PC-3 (cell line): Measurements from ENCODE around the gene SPATA17. TPM values are rescaled to one million over a fixed set of nuclear protein-coding genes. Genes with fewer than 3 reads are reported as not detected.
A peak's percentile ranks its signal among the peaks of the same experiment; 100 is the strongest.

Experiments used
- ATAC-seq: fragments of 200-7000 bp; cut with Tn5 transposase; 2 replicates; pipeline ENCODE4 v1.9.1; 2020; ENCODE audit warnings: mild to moderate bottlenecking, moderate library complexity
- BruUV-seq: library from RNA; stranded (reverse); fragments of 400-500 nt; replicated peaks from 2 replicates; lab custom pipeline; 2021; lab: Mats Ljungman, UMichigan
- CTCF ChIA-PET: fragments of 300-600 bp; sonication (Branson Sonifier 250); formaldehyde crosslinking; loops from one replicate; lab custom pipeline; 2022; ENCODE audit warnings: antibody characterized with exemption; lab: Charles Lee
- POLR2A ChIA-PET: fragments of 300-600 bp; sonication (Branson Sonifier 250); formaldehyde crosslinking; loops from one replicate; lab custom pipeline; 2022; ENCODE audit warnings: antibody characterized with exemption; ENCODE audit not compliant: unreplicated experiment; lab: Charles Lee
- DNase-seq: peaks from one replicate; pipeline ENCODE4 v3.0.0-alpha.2; 2015
- H2AFZ ChIP-seq: fragments of 300-600 bp; sonication (generic); 2 replicates; pipeline ENCODE4 v1.6.0; 2016; ENCODE audit warnings: antibody characterized with exemption, low read length
- H3F3A ChIP-seq: fragments of 300-600 bp; sonication (generic); one replicate; pipeline ENCODE4 v1.6.0; 2017; ENCODE audit warnings: antibody characterized with exemption, low read length, control low read depth, mild to moderate bottlenecking; ENCODE audit not compliant: unreplicated experiment
- H3K27ac ChIP-seq: fragments of 300-600 bp; sonication (generic); 2 replicates; pipeline ENCODE4 v1.5.1; 2016; ENCODE audit warnings: mild to moderate bottlenecking, low read length
- H3K27me3 ChIP-seq: fragments of 300-600 bp; sonication (generic); 2 replicates; pipeline ENCODE4 v1.6.1; 2016; ENCODE audit warnings: low read length, mixed read lengths
- H3K36me3 ChIP-seq: fragments of 300-600 bp; sonication (generic); 2 replicates; pipeline ENCODE4 v1.6.1; 2016; ENCODE audit warnings: low read depth, mixed run types, low read length, mixed read lengths
- H3K4me1 ChIP-seq: fragments of 300-600 bp; sonication (generic); 2 replicates; pipeline ENCODE4 v1.5.1; 2016; ENCODE audit warnings: low read length; ENCODE audit not compliant: insufficient read depth
- H3K4me2 ChIP-seq: fragments of 300-600 bp; sonication (generic); 2 replicates; pipeline ENCODE4 v1.6.0; 2016; ENCODE audit warnings: low read length
- H3K4me3 ChIP-seq: fragments of 300-600 bp; sonication (generic); 2 replicates; pipeline ENCODE4 v1.5.1; 2016; ENCODE audit warnings: mild to moderate bottlenecking, low read length, mixed read lengths
- H3K79me2 ChIP-seq: fragments of 300-600 bp; sonication (generic); 2 replicates; pipeline ENCODE4 v1.6.1; 2017; ENCODE audit warnings: low read length, mixed read lengths
- H3K9ac ChIP-seq: fragments of 300-600 bp; sonication (generic); 2 replicates; pipeline ENCODE4 v1.6.0; 2016; ENCODE audit warnings: mild to moderate bottlenecking, low read length
- H3K9me2 ChIP-seq: fragments of 300-600 bp; sonication (generic); replicated peaks from 2 replicates; pipeline ENCODE4 v1.6.1; 2016; ENCODE audit warnings: mixed run types, low read length, mixed read lengths
- H3K9me3 ChIP-seq: fragments of 300-600 bp; sonication (generic); 2 replicates; pipeline ENCODE4 v1.6.1; 2016; ENCODE audit warnings: low read length, mixed read lengths
- H4K20me1 ChIP-seq: fragments of 300-600 bp; sonication (generic); 2 replicates; pipeline ENCODE4 v1.6.1; 2016; ENCODE audit warnings: low read length, mixed read lengths
- CTCF ChIP-seq: fragments of 300-600 bp; sonication (generic); conservative IDR thresholded peaks from 2 replicates; pipeline ENCODE4 v1.5.1; 2017; ENCODE audit warnings: antibody characterized with exemption, low read depth, mild to moderate bottlenecking, low read length
- EZH2 ChIP-seq: fragments of 300-600 bp; sonication (generic); IDR thresholded peaks from one replicate; pipeline ENCODE4 v1.6.1; 2017; ENCODE audit warnings: antibody characterized with exemption, mild to moderate bottlenecking, low read length; ENCODE audit not compliant: unreplicated experiment
- EZH2phosphoT487 ChIP-seq: fragments of 300-600 bp; sonication (generic); IDR thresholded peaks from 2 replicates; pipeline ENCODE4 v1.6.1; 2018; ENCODE audit warnings: mild to moderate bottlenecking, antibody characterized with exemption, low read length, borderline replicate concordance
- intact Hi-C: fragments of 100-400 bp; cut with micrococcal nuclease; formaldehyde crosslinking; loops from 2 replicates; pipeline ENCODE4 v1.9.0; 2023
- total RNA-seq: library from RNA; depleted of rRNA; stranded (reverse); fragments of >200 nt; gene quantifications from 2 replicates; pipeline ENCODE4 v1.2.3, GENCODE V29; 2014

SPATA17 gene
- total RNA-seq, 1 experiment from 2014 or later, result 3.3 TPM

- intact Hi-C loops, result no loop called here
- ChIA-PET POLR2A (no interaction called here), CTCF (no interaction called here)
- no peak overlapping the region for H3K4me2 ChIP-seq
- no peaks in the 10 kb centered on the region for H3F3A ChIP-seq
- no peaks in the 10 kb centered on the region for H3K27me3 ChIP-seq
- no peaks in the 10 kb centered on the region for H3K36me3 ChIP-seq
- H2AFZ ChIP-seq, result no peak overlapping the region
- H4K20me1 ChIP-seq, result no peaks in the 10 kb centered on the region
- BruUV-seq, result no TSS peak
- no peaks in the 10 kb centered on the region for H3K9me3 ChIP-seq
- no peaks in the 10 kb centered on the region for H3K4me1 ChIP-seq
- DNase-seq (no peak), ATAC-seq (no peak)
- no peak overlapping the region for H3K27ac ChIP-seq
- H3K79me2 ChIP-seq, result no peaks in the 10 kb centered on the region
- TF ChIP-seq EZH2, result no peak
- no peak for TF ChIP-seq CTCF
- TF ChIP-seq EZH2phosphoT487, result no peak
- no peaks in the 10 kb centered on the region for H3K9me2 ChIP-seq
- H3K4me3 ChIP-seq, result no peak overlapping the region
- no peak overlapping the region for H3K9ac ChIP-seq
These were observed 72.2 kb downstream of the SPATA17 start for GRCh38 chr1:217703326-217703725.

- no peak overlapping the region for H3K4me3 ChIP-seq
- no peak overlapping the region for H3K27ac ChIP-seq
- no peaks in the 10 kb centered on the region for H4K20me1 ChIP-seq
- intact Hi-C loops, result no loop called here
- ATAC-seq (peak; percentile 77), DNase-seq (peak; percentile 64)
- no peaks in the 10 kb centered on the region for H3K79me2 ChIP-seq
- no peak overlapping the region for H3K4me2 ChIP-seq
- H3F3A ChIP-seq, result no peaks in the 10 kb centered on the region
- TF ChIP-seq CTCF (no peak), EZH2phosphoT487 (no peak), EZH2 (no peak)
- ChIA-PET CTCF (no interaction called here), POLR2A (interaction anchor here (0.7 kb wide), 1 partner anchor 203 kb away, joined by 4 read pairs; no protein-coding TSS in a partner anchor)
- H3K9me3 ChIP-seq, result no peaks in the 10 kb centered on the region
- no TSS peak for BruUV-seq
- H3K9me2 ChIP-seq, result no peaks in the 10 kb centered on the region
- no peaks in the 10 kb centered on the region for H3K27me3 ChIP-seq
- H3K9ac ChIP-seq, result no peak overlapping the region
- H3K4me1 ChIP-seq, result peaks cover 10% of the 10 kb centered on the region; the same call in 1 of the 2 replicates
- no peak overlapping the region for H2AFZ ChIP-seq
- no peaks in the 10 kb centered on the region for H3K36me3 ChIP-seq
These were observed 81.9 kb downstream of the SPATA17 start for GRCh38 chr1:217712925-217713597.

- BruUV-seq, result no TSS peak
- Histone ChIP-seq H3K36me3 (no peaks in the 10 kb centered on the region), H2AFZ (no peak overlapping the region), H3K79me2 (no peaks in the 10 kb centered on the region), H3K27ac (no peak overlapping the region), H3K9me2 (no peaks in the 10 kb centered on the region), H3K4me1 (peaks cover 16% of the 10 kb centered on the region; the same call in 1 of the 2 replicates), H3K4me2 (no peak overlapping the region), H3K9ac (no peak overlapping the region), H4K20me1 (no peaks in the 10 kb centered on the region), H3K9me3 (no peaks in the 10 kb centered on the region), H3K4me3 (no peak overlapping the region), H3F3A (no peaks in the 10 kb centered on the region), H3K27me3 (no peaks in the 10 kb centered on the region)
- CTCF ChIA-PET, result no interaction called here
- no peak for ATAC-seq
- intact Hi-C loops, result no loop called here
- POLR2A ChIA-PET, result no interaction called here
- DNase-seq, result no peak
- TF ChIP-seq EZH2 (no peak), CTCF (no peak), EZH2phosphoT487 (no peak)
These were observed 84.5 kb downstream of the SPATA17 start for GRCh38 chr1:217715681-217716080.
